Activated naive CD8-positive, alpha-beta T cell treated with anti-CD3 and anti-CD28 coated beads, Interleukin-2, amount 50 U/mL, for 24 hours (primary cell): ENCODE measurements around the gene MBD1.
"Not testable (repeated sequence)": the region's sequence is repeated elsewhere in the genome, so short reads cannot be mapped to it uniquely, and the experiment has no call there.

Experiments used
- ATAC-seq: fragments of 150-1000 bp; cut with Tn5 transposase; one replicate; pipeline ENCODE4 v1.10.0; 2021
- DNase-seq: peaks from one replicate; pipeline ENCODE4 v3.0.0; 2021
- H3K27ac Mint-ChIP-seq: one replicate; pipeline ENCODE4 v1.8.0; 2021; ENCODE audit warnings: mild to moderate bottlenecking, mixed read lengths
- H3K27me3 Mint-ChIP-seq: one replicate; pipeline ENCODE4 v1.8.0; 2021; ENCODE audit warnings: mixed read lengths
- H3K36me3 Mint-ChIP-seq: one replicate; pipeline ENCODE4 v1.8.0; 2021; ENCODE audit warnings: low read depth, mixed read lengths
- H3K4me1 Mint-ChIP-seq: one replicate; pipeline ENCODE4 v1.8.0; 2021; ENCODE audit warnings: mixed read lengths
- H3K4me3 Mint-ChIP-seq: one replicate; pipeline ENCODE4 v1.8.0; 2021; ENCODE audit warnings: mild to moderate bottlenecking, moderate library complexity, mixed read lengths
- H3K9me3 Mint-ChIP-seq: one replicate; pipeline ENCODE4 v1.8.0; 2021; ENCODE audit warnings: mixed read lengths

MBD1 gene

DNA sequence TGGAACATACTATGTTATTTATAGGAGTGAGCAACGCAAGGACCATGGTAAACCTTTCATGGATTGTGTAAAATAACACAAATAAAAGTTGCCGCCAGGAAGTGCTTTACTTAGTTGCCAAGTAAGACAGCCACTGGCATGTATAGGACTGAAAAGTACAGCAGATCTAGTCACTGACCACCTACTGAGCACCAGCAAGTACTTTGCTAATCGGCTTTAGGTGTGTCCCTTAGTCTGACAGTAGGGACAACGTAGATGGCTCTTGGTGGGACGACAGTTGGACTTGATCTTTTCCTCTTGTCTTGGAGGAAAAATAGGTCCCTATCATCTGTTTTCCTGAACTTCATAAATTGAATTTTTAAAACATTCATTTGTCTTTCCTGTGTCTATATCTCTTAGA lies 19.8 kb upstream of the MBD1 start:
- H3K27me3 Mint-ChIP-seq = peaks cover 38% of the 10 kb centered on the region
- ATAC-seq = no peak
- no peak overlapping the region for H3K4me3 Mint-ChIP-seq
- no peaks in the 10 kb centered on the region for H3K36me3 Mint-ChIP-seq
- H3K9me3 Mint-ChIP-seq = peaks cover 5% of the 10 kb centered on the region
- H3K27ac Mint-ChIP-seq = no peak overlapping the region
- peaks cover 8% of the 10 kb centered on the region for H3K4me1 Mint-ChIP-seq
- DNase-seq = no peak

DNA sequence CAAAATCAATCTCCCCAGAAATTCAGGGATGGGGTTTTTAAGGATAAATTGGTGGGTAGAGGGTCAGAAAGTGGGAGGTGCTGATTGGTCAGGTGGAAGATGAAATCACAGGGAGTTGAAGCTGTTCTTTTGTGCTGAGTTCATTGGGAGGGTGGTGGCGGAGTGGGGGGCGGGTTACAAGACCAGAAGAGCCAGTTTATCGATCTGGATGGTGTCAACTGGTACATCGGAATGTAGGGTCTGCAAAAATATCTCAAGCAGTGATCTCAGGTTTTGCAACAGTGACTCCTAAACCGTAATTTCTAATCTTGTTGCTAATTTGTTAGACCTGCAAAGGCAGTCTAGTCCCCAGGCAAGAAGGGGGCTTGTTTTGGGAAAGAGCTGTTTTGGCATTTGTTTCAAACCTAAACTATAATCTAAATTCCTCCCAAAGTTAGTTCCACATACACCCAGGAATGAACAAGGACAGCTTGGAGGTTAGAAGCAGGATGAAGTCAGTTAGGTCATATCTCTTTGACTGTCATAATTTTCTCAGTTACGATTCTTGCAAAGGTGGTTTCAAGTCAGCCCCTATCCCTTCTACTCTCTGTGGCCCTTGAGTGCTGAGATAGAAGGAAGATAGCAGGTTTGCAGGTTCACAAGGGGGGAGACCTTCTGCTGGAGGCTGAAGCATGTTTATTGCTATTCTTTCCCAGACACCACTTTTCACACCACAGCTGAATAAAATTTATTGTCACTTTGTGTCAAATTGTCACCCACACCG lies 18.5 kb upstream of the MBD1 start:
- DNase-seq (no peak), ATAC-seq (no peak)
- Mint-ChIP-seq H3K27me3 (peaks cover 33% of the 10 kb centered on the region), H3K4me1 (peaks cover 8% of the 10 kb centered on the region), H3K27ac (no peak overlapping the region), H3K36me3 (no peaks in the 10 kb centered on the region), H3K4me3 (no peak overlapping the region), H3K9me3 (no peaks in the 10 kb centered on the region)

DNA sequence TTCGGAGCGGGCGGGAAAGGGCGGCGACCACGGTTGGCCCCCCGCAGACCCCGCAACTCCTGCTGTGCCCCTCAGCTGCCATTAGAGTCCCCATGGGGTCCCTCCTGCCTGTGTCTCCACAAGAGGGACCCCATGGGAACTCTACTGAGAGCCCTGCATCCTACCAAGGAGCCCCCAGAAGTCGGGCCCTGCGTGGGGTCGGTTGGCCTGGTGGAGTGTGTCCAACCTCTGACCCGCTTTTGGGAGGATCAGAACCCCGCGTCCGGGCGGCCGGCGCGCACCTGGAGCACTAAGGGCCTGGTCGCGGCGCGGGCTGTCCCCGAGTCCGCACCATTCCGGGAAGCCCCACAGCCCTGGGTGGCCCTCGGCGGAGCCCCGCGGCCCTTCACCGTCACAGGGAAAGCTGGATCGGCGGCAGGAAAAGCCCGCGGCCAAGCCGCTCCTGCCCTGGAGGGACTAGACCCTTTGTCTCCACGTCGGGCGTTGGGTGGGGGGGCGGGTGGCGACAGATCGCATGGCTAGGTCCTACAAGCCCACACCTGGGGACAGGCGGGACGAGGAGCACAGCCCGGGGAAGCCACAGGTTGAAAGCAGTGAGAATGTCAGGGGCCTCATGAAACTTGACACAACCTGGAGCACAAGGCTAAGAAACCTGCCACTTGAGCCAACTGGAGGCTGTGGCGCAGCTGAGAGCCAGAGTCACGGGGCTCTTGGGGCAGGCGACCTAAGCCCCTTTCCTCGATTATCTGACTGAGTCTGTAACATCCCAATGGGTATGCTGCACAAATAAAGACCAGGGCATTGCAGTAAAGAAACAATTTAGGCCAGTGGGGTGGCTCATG lies 17.3 kb upstream of the MBD1 start:
- no peak for ATAC-seq
- H3K36me3 Mint-ChIP-seq = no peaks in the 10 kb centered on the region
- H3K4me3 Mint-ChIP-seq = peak overlapping the region; percentile 73

DNA sequence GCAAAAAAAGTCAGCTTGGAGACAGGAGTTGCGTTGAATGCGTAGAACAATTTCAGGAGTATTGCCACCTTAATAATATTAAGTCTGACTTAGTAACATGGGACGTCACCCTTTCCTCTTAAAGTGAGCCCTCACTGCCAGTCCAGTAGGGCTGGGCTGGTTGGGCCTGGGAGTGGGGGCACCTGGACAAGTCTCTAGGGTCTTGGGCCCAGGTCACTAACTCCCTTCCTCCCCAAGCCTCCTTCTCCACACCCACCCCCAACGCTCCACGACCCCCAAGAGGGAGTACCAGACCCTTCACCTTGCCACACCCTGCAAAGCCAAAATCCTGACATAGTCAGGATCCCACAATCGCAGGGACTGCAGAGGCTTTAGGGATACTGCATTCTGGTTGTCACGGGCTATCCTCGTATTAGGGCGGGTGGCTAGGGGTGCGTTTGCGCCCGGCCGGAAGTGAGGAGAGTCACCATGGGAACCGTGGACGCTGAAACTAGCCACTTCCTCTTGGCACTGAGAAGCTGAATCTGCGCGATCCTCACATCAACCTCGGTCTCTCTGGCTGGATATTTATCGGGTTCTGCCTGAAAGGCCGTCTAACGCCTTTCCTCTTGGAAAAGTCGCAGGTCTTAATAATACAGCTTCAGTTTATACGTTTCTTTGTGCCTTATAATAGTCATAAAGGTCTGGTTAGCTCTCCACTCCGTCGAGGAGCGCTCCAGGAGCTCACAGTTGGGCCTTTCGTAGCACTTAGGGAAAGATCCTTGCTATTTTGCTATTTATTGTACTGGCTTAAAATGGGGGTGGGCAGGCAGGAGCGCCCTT lies 16.5 kb upstream of the MBD1 start:
- Mint-ChIP-seq H3K9me3 (no peaks in the 10 kb centered on the region), H3K4me3 (peak overlapping the region; percentile 73), H3K27ac (peak overlapping the region; percentile 63), H3K27me3 (peaks cover 23% of the 10 kb centered on the region), H3K4me1 (peaks cover 8% of the 10 kb centered on the region), H3K36me3 (no peaks in the 10 kb centered on the region)
- DNase-seq (peak; percentile 80), ATAC-seq (peak; percentile 95)

More for the DNA sequence above, 17.3 kb upstream of the MBD1 start:
- H3K4me1 Mint-ChIP-seq = peaks cover 8% of the 10 kb centered on the region
- no peak for DNase-seq
- H3K27me3 Mint-ChIP-seq = peaks cover 28% of the 10 kb centered on the region
- no peaks in the 10 kb centered on the region for H3K9me3 Mint-ChIP-seq
- no peak overlapping the region for H3K27ac Mint-ChIP-seq

DNA sequence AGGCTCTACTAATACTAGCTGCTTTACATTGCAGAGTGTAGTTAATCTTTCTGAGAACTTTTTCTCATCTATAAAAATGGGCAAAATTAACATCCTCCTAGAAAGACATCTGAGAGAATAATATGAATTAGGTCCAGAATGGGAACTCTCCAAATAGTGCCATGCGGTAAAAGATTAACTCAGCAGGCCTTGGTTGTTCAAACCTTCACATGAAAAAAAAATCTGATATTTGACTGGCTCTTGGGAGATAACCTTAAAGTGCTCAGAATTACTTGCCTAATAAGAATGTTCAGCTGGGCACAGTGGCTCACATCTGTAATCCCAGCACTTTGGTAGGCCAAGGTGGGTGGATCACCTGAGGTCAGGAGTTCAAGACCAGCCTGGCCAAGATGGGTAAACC lies 11.7 kb upstream of the MBD1 start:
- H3K9me3 Mint-ChIP-seq = no peaks in the 10 kb centered on the region
- H3K4me1 Mint-ChIP-seq = peaks cover 9% of the 10 kb centered on the region
- H3K27ac Mint-ChIP-seq = no peak overlapping the region
- DNase-seq = no peak
- no peak for ATAC-seq
- no peaks in the 10 kb centered on the region for H3K36me3 Mint-ChIP-seq
- no peak overlapping the region for H3K4me3 Mint-ChIP-seq
- no peaks in the 10 kb centered on the region for H3K27me3 Mint-ChIP-seq

DNA sequence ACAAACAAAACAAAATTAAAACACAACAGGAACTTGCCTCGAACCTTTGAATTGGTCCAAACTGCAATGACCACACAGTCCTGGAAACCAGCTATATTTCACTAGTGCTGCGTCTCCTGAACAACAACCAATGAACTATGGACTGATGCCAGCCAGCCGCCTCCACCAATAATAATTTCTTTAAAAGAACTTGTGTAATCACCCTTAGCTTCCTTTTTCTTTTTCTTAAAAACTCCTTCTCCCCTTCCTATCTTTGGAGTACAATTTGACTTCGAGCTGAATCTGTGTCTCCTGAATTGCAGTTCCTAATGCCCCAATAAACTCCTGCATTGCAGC lies 7.8 kb upstream of the MBD1 start:
- no peak for DNase-seq
- ATAC-seq = no peak
- Mint-ChIP-seq H3K9me3 (no peaks in the 10 kb centered on the region), H3K36me3 (peaks cover 21% of the 10 kb centered on the region), H3K27me3 (no peaks in the 10 kb centered on the region), H3K4me3 (peak overlapping the region; percentile 63), H3K4me1 (peaks cover 20% of the 10 kb centered on the region), H3K27ac (no peak overlapping the region)

DNA sequence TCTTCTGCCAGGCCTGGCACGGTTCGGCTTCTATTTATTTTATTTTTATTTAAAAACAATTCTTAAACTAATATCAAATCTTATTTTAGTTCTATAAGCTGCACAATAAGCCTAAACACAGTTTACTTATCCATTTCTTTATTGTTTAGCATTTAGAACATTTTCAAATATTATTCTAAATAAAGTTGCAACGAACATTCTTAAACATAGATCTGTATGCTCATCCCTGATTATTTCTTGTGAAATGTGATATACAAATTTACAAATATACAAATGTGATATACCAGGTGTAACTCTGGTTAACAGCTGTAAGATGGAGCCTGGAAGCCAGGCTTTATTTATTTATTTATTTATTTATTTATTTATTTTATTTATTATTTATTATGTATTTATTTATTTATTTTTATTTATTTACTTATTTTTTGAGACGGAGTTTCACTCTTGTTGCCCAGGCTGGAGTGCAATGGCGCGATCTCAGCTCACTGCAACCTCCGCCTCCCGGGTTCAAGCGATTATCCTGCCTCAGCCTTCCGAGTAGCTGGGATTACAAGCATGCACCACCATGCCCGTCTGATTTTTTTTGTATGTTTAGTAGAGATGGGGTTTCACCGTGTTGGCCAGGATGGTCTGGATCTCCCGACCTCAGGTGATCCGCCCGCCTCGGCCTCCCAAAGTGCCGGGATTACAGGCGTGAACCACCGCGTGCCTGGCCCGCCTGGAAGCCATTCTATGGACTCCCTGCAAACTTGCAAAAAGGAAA lies 7.2 kb upstream of the MBD1 start:
- Mint-ChIP-seq H3K4me1 (peaks cover 22% of the 10 kb centered on the region), H3K27ac (peak overlapping the region; percentile 97), H3K4me3 (peak overlapping the region; percentile 100), H3K36me3 (peaks cover 27% of the 10 kb centered on the region)
- ATAC-seq, H3K9me3 Mint-ChIP-seq, H3K27me3 Mint-ChIP-seq, DNase-seq: not testable (repeated sequence)

DNA sequence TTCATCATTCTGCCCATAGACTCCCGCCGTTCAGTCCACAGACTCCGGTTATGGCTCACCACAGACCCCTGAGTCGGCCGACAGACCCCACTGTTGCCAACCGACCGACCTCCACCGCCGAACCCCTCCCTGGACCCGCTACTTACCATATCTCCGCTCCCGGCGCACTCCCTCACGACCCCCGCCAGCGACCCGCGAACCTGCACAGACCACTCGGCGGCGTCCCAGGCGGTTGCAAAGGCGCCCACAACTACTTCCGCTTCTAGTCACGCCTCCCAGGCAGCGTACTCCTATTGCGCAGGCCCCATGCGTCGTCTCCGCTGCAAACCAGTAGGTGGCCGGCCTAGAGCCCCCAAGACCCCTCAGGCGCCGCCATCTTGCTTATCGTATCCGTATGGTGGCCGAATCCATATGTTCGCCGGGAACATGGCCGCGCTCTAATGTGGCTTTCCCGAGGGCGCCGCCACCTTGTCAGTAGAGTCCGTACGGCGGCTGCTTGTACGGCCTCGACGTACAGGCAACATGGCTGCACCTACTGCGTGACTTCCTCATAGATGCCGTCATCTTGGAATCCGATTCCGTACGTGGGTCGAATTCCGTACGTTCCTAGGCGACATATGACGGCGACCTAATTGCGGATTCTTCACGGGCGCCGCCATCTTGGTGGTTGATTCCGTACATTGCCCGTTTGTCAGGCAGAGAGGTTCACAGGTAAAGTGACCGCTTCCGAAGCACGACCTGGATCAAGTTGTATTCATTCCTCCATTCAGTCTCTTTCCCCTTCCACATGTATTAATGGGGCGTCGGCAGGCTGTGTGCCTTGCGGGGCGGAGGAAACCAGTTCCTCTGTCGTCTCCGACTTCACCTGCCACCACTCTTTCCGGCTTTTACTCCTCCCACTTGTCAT lies 6.4 kb upstream of the MBD1 start, which contains the start of gene CXXC1:
CXXC1 (minus strand) TSS at position 252 of the 907 bp plus-strand sequence; CDS start at position 149, 103 bp downstream.
- Mint-ChIP-seq H3K4me1 (peaks cover 23% of the 10 kb centered on the region), H3K9me3 (no peaks in the 10 kb centered on the region), H3K36me3 (peaks cover 35% of the 10 kb centered on the region), H3K27me3 (no peaks in the 10 kb centered on the region), H3K27ac (peak within 1 kb of the TSS; percentile 97), H3K4me3 (peak within 1 kb of the TSS; percentile 100)
- peak; percentile 92 for ATAC-seq
- DNase-seq = peak; percentile 91

DNA sequence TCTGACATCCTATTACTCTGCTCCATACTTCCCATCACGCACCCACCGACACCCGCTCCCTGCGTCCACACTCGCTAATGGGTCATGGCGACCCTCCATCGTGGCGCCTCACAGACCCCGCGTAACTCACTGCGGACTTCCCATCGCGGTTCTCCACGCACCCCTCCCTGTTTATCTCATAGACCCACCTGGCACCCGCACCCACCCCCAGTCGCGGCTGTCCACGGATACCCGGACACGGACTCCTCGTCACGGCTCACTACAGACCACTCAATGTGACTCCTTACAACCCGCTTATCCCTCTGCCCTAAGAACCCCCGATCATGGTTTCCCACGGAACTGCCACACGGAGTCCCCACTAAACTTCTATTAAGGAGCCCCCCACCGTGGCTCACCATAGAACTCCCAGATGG lies 5.7 kb upstream of the MBD1 start:
- no peak for DNase-seq
- Mint-ChIP-seq H3K27ac (peak overlapping the region; percentile 97), H3K27me3 (no peaks in the 10 kb centered on the region), H3K9me3 (no peaks in the 10 kb centered on the region), H3K4me3 (peak overlapping the region; percentile 100), H3K4me1 (peaks cover 24% of the 10 kb centered on the region), H3K36me3 (peaks cover 39% of the 10 kb centered on the region)
- no peak for ATAC-seq

DNA sequence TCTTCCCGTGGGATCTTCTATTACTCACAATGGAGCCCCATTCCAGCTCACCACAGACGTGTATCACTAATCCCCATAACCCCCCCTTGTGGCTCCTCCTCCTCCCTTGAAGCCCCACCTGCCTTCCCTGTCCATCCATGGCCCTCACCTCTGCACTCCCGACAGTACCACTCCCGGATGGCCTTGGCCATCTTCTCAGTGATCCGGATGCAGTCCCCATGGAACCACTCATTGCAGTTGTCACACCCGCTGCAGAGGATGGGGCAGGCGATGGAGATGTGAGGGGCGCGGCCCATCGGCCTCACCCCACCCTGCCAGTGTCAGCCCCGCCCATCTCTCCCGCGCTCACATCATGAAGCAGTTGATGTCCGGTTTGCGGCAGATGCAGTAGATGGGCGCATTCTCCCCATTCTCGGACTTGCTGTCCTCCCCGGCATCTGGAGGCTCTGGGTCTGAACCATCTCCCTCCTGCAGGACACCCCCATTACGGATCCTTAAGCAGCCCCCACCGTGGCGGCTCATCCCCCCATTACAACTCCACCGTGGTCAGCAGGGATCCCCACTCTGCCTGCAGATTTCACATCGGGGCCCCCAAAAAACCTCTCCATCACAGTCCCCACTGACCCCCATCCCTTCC lies 5.2 kb upstream of the MBD1 start:
- Mint-ChIP-seq H3K27me3 (no peaks in the 10 kb centered on the region), H3K4me3 (peak overlapping the region; percentile 100), H3K36me3 (peaks cover 42% of the 10 kb centered on the region), H3K9me3 (no peaks in the 10 kb centered on the region), H3K4me1 (peaks cover 27% of the 10 kb centered on the region), H3K27ac (peak overlapping the region; percentile 97)
- no peak for ATAC-seq
- peak; percentile 50 for DNase-seq

DNA sequence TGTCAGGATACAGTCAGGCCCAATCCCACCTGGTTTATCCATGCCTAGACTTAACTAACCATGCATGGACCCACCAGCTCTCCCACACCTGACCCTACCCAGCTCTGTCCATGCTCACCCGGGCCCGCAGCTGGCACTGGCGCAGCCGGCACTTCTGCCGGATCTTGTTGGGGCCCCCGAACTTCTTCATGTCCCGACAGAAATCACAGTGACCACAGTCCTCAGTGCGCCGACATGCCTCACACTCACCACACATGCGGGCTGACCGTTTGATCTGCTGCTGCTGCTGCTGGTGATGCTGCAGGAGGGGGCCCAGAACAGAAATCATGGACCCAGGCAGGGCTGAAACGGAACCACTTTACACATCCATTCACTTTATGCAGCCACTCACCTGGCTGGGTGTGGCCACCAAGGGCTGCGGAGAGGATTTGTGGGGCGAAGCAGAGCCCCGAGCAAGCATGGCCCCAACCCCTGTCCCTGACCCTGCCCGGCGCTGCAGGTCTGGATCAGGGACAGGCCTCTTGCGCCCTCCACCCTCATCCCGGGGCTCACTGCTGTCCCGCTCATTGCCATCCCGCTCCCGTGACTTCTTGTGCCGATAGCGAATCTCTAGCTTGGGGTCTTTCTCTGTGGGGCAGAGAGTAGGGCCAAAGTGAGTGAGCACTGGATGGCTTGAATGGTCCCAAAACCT lies 4.5 kb upstream of the MBD1 start:
- Mint-ChIP-seq H3K27ac (no peak overlapping the region), H3K9me3 (no peaks in the 10 kb centered on the region), H3K27me3 (no peaks in the 10 kb centered on the region), H3K36me3 (peaks cover 44% of the 10 kb centered on the region), H3K4me3 (peak overlapping the region; percentile 100), H3K4me1 (peaks cover 34% of the 10 kb centered on the region)
- ATAC-seq = no peak
- DNase-seq = no peak

DNA sequence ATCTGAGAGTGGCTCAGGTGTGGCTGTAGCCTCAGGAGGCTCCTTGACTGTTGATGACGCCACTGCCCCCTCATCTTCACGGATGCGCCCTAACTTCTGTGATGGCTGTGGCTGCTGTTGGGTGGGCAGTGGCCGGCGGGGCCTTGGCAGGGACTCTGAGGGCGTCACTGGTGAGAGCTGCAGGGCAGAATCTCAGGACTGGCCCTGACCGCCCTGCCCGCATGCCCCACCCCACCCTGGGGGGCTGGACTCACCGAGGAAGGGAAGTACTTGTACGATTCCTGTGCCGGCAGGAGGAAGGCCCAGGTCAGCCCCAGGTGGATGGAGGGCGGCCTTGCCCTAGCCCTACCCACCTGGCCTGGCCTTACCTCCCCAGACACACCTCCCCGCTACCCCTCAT lies 3.7 kb upstream of the MBD1 start:
- H3K9me3 Mint-ChIP-seq = no peaks in the 10 kb centered on the region
- H3K4me1 Mint-ChIP-seq = peaks cover 41% of the 10 kb centered on the region
- no peak overlapping the region for H3K27ac Mint-ChIP-seq

More for the DNA sequence above, 3.7 kb upstream of the MBD1 start:
- DNase-seq (no peak), ATAC-seq (no peak)
- no peaks in the 10 kb centered on the region for H3K27me3 Mint-ChIP-seq
- H3K36me3 Mint-ChIP-seq = peaks cover 50% of the 10 kb centered on the region
- no peak overlapping the region for H3K4me3 Mint-ChIP-seq
